NCI-H187 (cell line): Measurements from ENCODE around the gene ISL1.

Experiments used
- DNase-seq, 2 experiments: peaks; one replicate each; lab custom pipeline; 2025; lab: John Stamatoyannopoulos, UW

The ISL1 gene

DNA sequence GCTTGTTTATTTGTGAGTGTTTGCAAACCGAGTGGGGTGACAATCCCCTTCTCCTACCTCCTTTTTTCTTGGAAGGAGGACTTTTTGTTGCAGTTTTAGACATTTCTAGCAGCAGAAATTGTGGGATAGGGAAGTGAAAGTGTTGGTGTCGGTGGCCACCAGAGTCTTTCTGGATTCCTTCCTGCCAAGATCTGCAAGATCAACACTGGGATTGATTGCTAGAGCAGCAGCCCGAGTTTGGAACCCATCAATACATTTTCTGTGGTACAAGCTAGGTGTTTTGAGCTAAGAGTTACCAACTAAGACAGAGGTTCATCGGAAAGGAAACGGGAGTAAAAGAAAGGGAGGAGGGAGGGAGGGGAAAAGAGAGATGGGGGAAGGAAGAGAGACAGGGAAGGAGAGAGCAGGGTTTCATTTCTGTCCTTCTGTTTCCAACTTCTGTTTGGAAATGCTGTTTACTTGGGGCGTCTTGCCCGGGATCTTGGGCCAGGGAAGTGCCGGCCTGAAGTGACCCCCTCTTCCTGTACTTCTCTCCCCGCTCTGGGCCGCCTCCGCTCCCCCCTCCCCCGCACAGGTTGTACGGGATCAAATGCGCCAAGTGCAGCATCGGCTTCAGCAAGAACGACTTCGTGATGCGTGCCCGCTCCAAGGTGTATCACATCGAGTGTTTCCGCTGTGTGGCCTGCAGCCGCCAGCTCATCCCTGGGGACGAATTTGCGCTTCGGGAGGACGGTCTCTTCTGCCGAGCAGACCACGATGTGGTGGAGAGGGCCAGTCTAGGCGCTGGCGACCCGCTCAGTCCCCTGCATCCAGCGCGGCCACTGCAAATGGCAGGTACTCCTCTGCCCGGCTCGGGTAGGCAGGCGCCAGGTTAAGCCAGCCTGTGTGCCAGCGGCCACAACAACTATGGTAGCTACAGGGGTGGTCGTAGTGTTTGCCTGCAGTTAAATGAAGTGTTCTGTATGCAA is 4.0 kb downstream of the ISL1 start:
- peak; percentile 75 to 85 for DNase-seq

- peak; percentile 35 to 78 for DNase-seq
Measured at GRCh38 chr5:51387884-51388275, 4.6 kb downstream of the ISL1 start.

DNA sequence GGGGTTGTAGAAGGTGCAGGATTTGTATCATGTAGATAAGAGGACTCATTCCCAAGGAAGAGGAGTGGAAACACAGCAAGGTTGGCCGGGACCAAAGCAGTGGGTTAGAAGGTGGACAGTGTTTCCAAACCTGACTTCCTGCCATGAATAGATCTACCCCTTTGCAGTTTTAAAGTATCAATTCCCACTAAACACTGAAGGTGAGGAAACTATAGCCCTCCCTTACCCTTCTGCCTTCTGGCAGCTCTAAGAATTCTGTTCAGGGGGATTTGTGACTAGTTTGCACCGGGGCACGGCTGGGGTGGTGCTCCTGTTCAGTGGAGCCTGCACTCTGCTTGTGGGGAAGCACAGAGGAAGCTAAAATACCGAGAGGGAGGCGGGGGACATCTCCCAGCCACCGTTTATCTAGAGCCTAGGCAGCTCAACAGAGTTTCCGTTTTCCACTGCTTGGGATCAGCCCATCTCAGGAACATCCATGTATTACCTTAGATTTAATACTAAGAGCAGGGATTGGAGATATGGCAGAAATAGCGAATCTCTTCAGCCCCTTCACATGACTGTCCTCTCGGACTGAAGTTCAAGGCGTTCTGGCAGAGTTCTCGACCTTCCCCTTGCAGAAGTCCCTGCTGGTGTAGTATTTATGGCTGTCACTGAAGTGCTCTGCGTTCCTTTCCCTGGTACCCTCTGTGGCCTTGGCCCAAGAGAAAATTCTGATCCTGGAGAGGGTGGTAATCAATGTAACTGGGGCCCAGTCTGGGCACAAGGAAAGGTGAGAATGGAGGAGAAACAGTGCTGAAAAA is 5.4 kb downstream of the ISL1 start:
- peak in 1 of 2 experiments; percentile 64 for DNase-seq

- no peak for DNase-seq
Measured at GRCh38 chr5:51389288-51389576, 6.0 kb downstream of the ISL1 start.

DNA sequence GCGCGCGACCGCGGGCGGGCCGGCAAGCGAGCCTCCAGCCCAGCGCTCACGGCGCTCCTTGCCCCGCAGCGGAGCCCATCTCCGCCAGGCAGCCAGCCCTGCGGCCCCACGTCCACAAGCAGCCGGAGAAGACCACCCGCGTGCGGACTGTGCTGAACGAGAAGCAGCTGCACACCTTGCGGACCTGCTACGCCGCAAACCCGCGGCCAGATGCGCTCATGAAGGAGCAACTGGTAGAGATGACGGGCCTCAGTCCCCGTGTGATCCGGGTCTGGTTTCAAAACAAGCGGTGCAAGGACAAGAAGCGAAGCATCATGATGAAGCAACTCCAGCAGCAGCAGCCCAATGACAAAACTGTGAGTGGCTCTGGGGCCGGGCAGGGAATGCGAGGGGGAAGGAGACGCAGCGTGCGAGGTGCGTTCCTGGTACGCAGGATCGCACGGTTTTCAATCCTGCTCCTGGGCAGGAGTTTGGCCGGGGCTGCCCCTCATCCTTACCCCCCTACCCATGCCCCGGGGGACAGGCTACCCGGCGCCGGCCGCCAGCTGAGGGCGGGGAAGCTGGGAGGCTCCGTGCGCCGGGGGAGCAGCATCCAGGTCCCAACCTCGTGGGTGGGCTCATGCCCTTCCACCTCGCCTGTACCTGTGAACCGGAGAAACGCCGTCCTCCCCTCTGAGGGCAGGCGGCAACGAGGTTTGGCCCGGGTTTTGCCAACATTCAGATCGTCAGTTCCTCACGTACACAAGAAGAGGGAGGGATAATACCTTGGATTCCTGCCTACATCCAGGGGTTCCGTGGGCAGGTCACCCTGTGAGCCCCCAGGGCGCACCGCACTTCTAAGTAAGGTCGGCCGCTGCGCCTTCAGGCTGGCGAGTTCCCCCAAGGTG is 6.6 kb downstream of the ISL1 start:
- DNase-seq = no peak

DNA sequence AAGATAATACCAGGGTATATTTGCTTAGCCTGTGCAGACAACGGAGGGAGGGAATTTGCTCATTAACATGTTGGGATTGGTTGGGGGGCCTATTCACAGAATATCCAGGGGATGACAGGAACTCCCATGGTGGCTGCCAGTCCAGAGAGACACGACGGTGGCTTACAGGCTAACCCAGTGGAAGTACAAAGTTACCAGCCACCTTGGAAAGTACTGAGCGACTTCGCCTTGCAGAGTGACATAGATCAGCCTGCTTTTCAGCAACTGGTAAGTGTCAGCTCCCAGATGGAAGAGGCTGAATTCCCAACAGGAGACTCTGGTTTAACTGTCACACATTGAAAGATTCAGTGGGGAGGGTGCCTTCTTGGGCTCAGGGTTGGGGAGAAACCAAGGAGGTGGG is 7.9 kb downstream of the ISL1 start:
- DNase-seq = no peak

DNA sequence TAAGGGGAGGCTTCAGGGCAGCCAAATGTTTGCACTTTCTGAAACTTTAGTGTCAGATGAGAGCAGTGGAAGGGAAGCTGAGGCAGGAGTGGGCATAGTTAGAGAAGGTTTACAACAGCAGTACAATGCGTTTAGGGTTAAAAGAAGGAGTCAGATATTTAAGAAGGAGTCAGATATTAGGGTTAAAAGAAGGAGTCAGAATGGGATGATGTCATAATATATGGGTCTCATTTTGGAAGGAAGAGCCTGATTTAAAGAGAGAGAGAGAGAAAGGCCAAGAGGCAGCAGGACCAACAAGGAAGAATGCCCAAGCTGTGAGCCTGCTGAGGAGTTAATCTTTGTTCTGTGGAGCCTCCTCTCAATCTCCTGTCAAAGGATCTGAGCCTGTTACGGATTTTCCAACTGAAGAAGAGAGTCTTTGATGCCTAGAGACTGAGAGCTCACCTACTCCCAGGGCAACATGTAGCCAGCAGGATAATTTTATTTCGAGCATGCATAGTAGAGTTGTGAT is 9.5 kb downstream of the ISL1 start:
- no peak for DNase-seq

DNA sequence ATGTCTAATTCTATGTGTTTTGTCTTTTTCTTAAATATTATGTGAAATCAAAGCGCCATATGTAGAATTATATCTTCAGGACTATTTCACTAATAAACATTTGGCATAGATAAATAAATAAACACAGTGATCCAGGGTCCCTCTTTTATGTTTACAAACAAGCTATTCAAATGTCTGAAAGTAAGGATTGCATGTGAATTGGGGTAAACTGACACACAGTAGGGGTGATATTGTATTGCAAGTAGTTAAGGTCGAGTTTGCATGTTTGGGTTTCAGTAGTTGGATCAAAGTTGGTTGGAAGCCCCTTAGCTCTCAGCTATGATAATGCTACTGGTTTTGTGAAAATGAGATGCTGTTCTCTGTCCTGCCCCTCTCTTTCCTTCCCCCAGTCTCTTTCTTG is 11.4 kb downstream of the ISL1 start:
- DNase-seq = no peak

DNA sequence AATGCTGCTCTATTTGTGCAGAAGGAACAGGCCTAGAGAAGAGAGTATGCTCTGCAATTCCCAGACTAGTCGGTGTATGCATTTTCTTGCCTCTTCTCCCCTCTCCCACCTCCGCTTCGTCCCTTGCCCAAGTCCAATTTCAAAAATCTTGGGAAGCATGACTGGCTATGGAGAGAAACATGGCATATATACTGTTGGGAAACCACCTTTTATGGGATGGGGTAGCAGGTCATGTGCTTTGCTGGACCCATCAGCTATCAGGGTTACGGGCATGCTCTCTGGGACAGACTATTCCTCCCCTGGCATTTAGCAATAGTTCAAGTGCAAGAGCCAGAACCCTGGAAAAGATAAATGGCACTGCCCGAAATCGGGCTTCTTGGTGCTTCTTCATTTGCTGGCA is 12.0 kb downstream of the ISL1 start:
- DNase-seq = no peak

- DNase-seq = no peak
Measured at GRCh38 chr5:51395666-51396356, 12.6 kb downstream of the ISL1 start.

- no peak for DNase-seq
Measured at GRCh38 chr5:51396797-51397196, 13.5 kb downstream of the ISL1 start.

DNA sequence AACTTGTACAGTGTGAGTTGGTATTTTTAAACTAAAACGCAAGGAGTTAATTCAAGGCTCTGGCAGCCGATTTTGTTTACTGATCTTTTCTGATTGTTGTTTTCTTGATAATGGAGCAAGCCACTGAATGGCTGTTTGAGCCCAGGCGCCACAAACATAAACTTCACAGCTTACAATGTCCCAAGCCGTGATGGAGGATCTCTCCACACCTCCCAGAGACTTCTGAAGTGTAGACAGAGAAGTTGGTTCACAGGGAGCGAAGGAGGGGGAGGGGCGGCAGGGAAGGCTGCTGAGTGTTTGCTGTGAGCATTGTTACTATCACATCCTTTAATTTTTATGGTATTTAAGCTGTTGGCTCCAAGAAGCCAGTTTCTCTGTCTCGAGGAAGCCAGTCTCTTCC is 14.7 kb downstream of the ISL1 start:
- no peak for DNase-seq

GRCh38 chr5:51398875-51399642 is 15.8 kb downstream of the ISL1 start:
- DNase-seq = no peak

DNA sequence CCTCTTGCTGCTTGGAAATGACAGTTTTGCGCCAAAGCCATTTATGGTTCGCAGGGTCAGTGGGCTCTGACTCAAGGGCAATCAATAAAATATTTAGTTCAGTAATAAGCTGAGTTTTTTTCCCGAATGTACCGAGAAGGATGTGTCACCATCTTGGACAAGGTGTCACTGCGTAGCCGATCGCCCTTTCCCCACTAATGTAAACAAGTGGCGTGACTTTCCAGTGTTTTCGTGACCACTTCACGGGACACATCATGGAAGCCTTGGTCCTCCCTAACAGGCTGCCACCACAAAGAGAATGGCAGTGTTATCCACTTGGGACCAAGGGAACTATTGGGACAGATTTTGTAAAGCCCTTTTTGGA is 16.4 kb downstream of the ISL1 start:
- DNase-seq = no peak

- DNase-seq = no peak
Measured at GRCh38 chr5:51404255-51404654, 21.0 kb downstream of the ISL1 start.

GRCh38 chr5:51411921-51412325 is 28.7 kb downstream of the ISL1 start:
- no peak for DNase-seq

- no peak for DNase-seq
Measured at GRCh38 chr5:51414516-51414915, 31.3 kb downstream of the ISL1 start.

DNA sequence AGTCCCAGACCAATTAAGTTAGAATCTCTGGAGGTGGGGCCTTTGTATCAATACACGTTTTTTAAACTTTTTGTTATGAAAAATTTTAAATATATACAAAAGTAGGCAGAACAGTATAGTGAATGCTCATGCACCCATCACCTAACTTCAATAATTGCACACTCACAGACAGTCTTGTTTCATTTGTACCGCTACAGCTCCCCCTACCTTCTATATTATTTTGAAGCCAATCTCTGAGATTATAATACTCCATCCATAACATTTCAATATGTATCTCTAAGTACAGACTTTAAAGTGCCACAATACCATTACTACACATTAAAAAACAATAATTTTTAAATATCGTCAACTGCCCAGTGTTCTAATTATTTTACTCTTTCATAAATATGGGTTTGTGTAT is 32.9 kb downstream of the ISL1 start:
- no peak for DNase-seq

DNA sequence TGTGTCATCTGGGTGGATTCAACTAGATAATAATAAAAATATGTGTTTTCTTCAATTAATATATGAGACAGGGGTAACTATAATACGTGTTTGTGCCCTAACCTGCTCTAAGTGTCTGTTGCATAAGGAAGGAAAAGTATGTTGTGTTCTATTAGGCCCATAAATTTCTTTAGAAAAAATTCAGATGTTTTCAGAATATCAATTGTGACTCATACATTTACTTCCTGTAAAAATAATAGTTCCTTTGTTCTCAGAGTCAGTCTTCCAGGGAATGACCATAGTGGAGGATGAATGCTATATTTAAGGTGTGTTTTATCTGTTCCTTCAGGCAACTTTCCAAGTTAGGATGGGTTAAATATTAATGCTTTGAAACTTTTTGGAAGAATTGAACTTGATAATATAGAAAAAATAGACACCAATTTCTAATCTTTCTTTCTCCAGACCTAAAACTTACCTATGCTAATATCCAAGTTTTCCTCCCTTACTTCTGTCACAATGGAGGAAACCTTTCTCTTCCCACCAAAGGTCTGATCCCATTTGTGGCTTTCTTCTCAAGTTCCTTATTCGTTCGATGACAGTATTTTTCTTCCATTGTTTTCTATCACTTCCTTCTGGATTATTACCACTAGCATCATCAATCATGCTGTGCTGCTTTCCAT is 49.9 kb downstream of the ISL1 start:
- no peak for DNase-seq

- no peak for DNase-seq
Measured at GRCh38 chr5:51439232-51439631, 56.0 kb downstream of the ISL1 start.
